ENCODE measurements around the gene JAG2. TPM values are rescaled to one million over a fixed set of nuclear protein-coding genes. Genes with fewer than 3 reads are reported as not detected.

JAG2 gene
- total RNA-seq, 4 donors from 2014 or later: 47.4 to 75.4 (median 67.2) TPM

GRCh38 chr14:105209646-105210045, 41.1 kb upstream of the JAG2 start:
- H3K4me3 ChIP-seq: no peak overlapping the region
- H3K36me3 ChIP-seq: peaks cover 54% of the 10 kb centered on the region
- H3K9me3 ChIP-seq: no peaks in the 10 kb centered on the region
- H3K4me1 ChIP-seq: peaks cover 14% of the 10 kb centered on the region
- DNase-seq (ENCODE audit: low spot score in 2 of 2): no peak
- H3K27ac ChIP-seq: no peak overlapping the region
- WGBS: 80% methylated on average over 3 of the region's 16 CpGs
- no peak for TF ChIP-seq CTCF (IDR thresholded peaks at IDR 0.05)
- no peak for TF ChIP-seq POLR2AphosphoS5 (IDR thresholded peaks at IDR 0.05)
- TF ChIP-seq EP300 (IDR thresholded peaks at IDR 0.05): no peak
- no peak for TF ChIP-seq POLR2A (IDR thresholded peaks at IDR 0.05)
- H3K27me3 ChIP-seq: no peaks in the 10 kb centered on the region

- Histone ChIP-seq H3K27me3 (no peaks in the 10 kb centered on the region), H3K9me3 (no peaks in the 10 kb centered on the region), H3K4me1 (peaks cover 18% of the 10 kb centered on the region), H3K27ac (no peak overlapping the region), H3K4me3 (no peak overlapping the region), H3K36me3 (peaks cover 48% of the 10 kb centered on the region)
- DNase-seq (ENCODE audit: low spot score in 2 of 2): no peak
- TF ChIP-seq POLR2AphosphoS5 (IDR thresholded peaks at IDR 0.05) (no peak), EP300 (IDR thresholded peaks at IDR 0.05) (no peak), POLR2A (IDR thresholded peaks at IDR 0.05) (no peak), CTCF (IDR thresholded peaks at IDR 0.05) (no peak)
- 81% methylated on average over 6 of the region's 8 CpGs for WGBS
Observed at GRCh38 chr14:105209091-105209490, 40.5 kb upstream of the JAG2 start.

- Histone ChIP-seq H3K4me1 (peaks cover 22% of the 10 kb centered on the region), H3K9me3 (no peaks in the 10 kb centered on the region), H3K27ac (no peak overlapping the region), H3K27me3 (no peaks in the 10 kb centered on the region), H3K36me3 (peaks cover 45% of the 10 kb centered on the region), H3K4me3 (no peak overlapping the region)
- DNase-seq (ENCODE audit: low spot score in 2 of 2): no peak
- TF ChIP-seq POLR2A (IDR thresholded peaks at IDR 0.05) (no peak), EP300 (IDR thresholded peaks at IDR 0.05) (no peak), CTCF (IDR thresholded peaks at IDR 0.05) (no peak), POLR2AphosphoS5 (IDR thresholded peaks at IDR 0.05) (no peak)
- 95% methylated on average over 8 of the region's 12 CpGs for WGBS
Observed at GRCh38 chr14:105208738-105209075, 40.1 kb upstream of the JAG2 start.

- Histone ChIP-seq H3K9me3 (no peaks in the 10 kb centered on the region), H3K36me3 (peaks cover 39% of the 10 kb centered on the region), H3K4me1 (peaks cover 27% of the 10 kb centered on the region), H3K27ac (no peak overlapping the region), H3K27me3 (no peaks in the 10 kb centered on the region), H3K4me3 (no peak overlapping the region)
- DNase-seq (ENCODE audit: low spot score in 2 of 2): no peak
- 83% methylated on average over 23 of the region's 25 CpGs for WGBS
- TF ChIP-seq EP300 (IDR thresholded peaks at IDR 0.05): no peak
- no peak for TF ChIP-seq POLR2A (IDR thresholded peaks at IDR 0.05)
- no peak for TF ChIP-seq POLR2AphosphoS5 (IDR thresholded peaks at IDR 0.05)
- TF ChIP-seq CTCF (IDR thresholded peaks at IDR 0.05): no peak
Observed at GRCh38 chr14:105207996-105208737, 39.6 kb upstream of the JAG2 start.

GRCh38 chr14:105207460-105207901, 38.9 kb upstream of the JAG2 start:
- 71% methylated on average over 5 of the region's 13 CpGs for WGBS
- TF ChIP-seq EP300 (IDR thresholded peaks at IDR 0.05): no peak
- TF ChIP-seq CTCF (IDR thresholded peaks at IDR 0.05): no peak
- TF ChIP-seq POLR2AphosphoS5 (IDR thresholded peaks at IDR 0.05): no peak
- TF ChIP-seq POLR2A (IDR thresholded peaks at IDR 0.05): no peak
- Histone ChIP-seq H3K9me3 (no peaks in the 10 kb centered on the region), H3K4me1 (peaks cover 33% of the 10 kb centered on the region), H3K27ac (no peak overlapping the region), H3K36me3 (peaks cover 32% of the 10 kb centered on the region), H3K27me3 (no peaks in the 10 kb centered on the region), H3K4me3 (no peak overlapping the region)
- no peak for DNase-seq (ENCODE audit: low spot score in 2 of 2)

Data from suprapubic skin (tissue), 4 donors.